Measurements from ENCODE around the gene SNX1.
"Not testable (repeated sequence)": the region's sequence is repeated elsewhere in the genome, so short reads cannot be mapped to it uniquely, and the experiment has no call there.

The SNX1 gene

GRCh38 chr15:64095795-64096667, at the start of gene SNX1:
Gene SNX1, plus strand, starts transcription at chr15:64095982. Its CDS starts 32 bp downstream, at chr15:64096014.
- peak; percentile 94 to 96 for DNase-seq

GRCh38 chr15:64046421-64047153, 49.2 kb upstream of the SNX1 start, which contains the start of gene DAPK2:
Gene DAPK2, minus strand, starts transcription at chr15:64046485. Its CDS starts 6,224 bp downstream, at chr15:64040261.
- peak; percentile 46 to 66 for DNase-seq

GRCh38 chr15:64048781-64049460, 46.9 kb upstream of the SNX1 start:
- DNase-seq: peak; percentile 67 to 84

- no peak for DNase-seq
These were observed 45.3 kb upstream of the SNX1 start for GRCh38 chr15:64050281-64051092.

- no peak for DNase-seq
These were observed 44.7 kb upstream of the SNX1 start for GRCh38 chr15:64051093-64051402.

- DNase-seq: no peak
These were observed 44.1 kb upstream of the SNX1 start for GRCh38 chr15:64051407-64052259.

GRCh38 chr15:64052925-64053491, 42.8 kb upstream of the SNX1 start:
- no peak for DNase-seq

- not testable (repeated sequence) for DNase-seq
These were observed 42.1 kb upstream of the SNX1 start for GRCh38 chr15:64053674-64054073.

- no peak for DNase-seq
These were observed 37.5 kb upstream of the SNX1 start for GRCh38 chr15:64058279-64058678.

- not testable (repeated sequence) for DNase-seq
These were observed 36.7 kb upstream of the SNX1 start for GRCh38 chr15:64059104-64059503.

- DNase-seq: no peak
These were observed 35.1 kb upstream of the SNX1 start for GRCh38 chr15:64060716-64061115.

GRCh38 chr15:64066451-64066850, 29.3 kb upstream of the SNX1 start:
- DNase-seq: no peak

GRCh38 chr15:64067564-64068030, 28.2 kb upstream of the SNX1 start:
- DNase-seq: peak; percentile 79 to 84

GRCh38 chr15:64068133-64068532, 27.6 kb upstream of the SNX1 start:
- no peak for DNase-seq

- no peak for DNase-seq
These were observed 25.7 kb upstream of the SNX1 start for GRCh38 chr15:64070106-64070505.

- DNase-seq: peak; percentile 24 to 28
These were observed 24.6 kb upstream of the SNX1 start for GRCh38 chr15:64070965-64071851.

- DNase-seq: no peak
These were observed 23.6 kb upstream of the SNX1 start for GRCh38 chr15:64071931-64072765.

GRCh38 chr15:64072812-64073211, 23.0 kb upstream of the SNX1 start:
- DNase-seq: no peak

GRCh38 chr15:64073496-64073895, 22.3 kb upstream of the SNX1 start:
- DNase-seq: not testable (repeated sequence)
